ENCODE results near the gene ZNF678.
"Not testable (repeated sequence)": the region's sequence is repeated elsewhere in the genome, so short reads cannot be mapped to it uniquely, and the experiment has no call there.

The ZNF678 gene

GRCh38 chr1:227556288-227556687, 7.1 kb upstream of the ZNF678 start:
- DNase-seq, result no peak

- no peak for DNase-seq
Observed at GRCh38 chr1:227557962-227558725, 5.2 kb upstream of the ZNF678 start.

- no peak for DNase-seq
Observed at GRCh38 chr1:227558732-227559262, 4.6 kb upstream of the ZNF678 start.

DNA sequence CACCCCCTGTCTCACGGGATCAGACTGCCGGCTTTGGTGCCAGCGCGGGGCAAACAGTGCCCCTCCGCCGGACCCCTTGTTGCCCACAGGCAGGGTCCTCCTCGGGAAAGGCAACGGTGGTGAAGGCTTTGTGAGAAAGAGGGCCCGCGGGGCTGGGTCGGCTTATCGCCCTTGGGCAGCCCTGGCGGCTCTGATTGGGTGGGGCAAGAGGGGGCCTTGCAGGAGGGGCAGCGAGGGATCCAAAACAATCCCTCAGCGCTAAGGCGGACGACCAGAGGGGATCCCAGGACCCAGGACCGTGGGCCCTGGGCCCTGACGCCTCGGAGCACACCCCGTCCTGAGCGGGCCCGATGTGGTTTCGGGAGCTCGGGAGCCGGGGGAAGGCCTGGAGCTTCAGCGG, 3.9 kb upstream of the ZNF678 start:
- no peak for DNase-seq

DNA sequence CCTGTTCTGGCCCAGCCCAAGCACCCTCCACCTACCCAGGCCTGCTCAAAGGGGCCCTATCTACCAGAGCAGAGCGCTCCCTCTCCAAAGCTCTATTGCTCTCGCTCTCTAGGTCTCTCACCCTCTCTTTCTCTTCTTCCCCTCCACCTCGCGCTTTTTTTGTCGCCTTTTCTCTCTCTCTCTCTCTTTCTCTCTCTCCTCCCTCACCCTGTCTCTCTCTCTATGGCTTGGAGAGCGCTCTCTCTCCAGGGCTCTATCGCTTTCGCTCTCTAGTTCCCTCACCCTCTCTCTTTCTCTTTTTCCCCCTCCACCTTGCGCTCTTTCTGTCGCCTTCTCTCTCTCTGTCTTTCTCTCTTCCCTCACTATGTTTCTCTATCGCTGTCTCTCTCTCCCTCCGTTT, 3.4 kb upstream of the ZNF678 start:
- no peak for DNase-seq

GRCh38 chr1:227560393-227561173, 2.8 kb upstream of the ZNF678 start:
- DNase-seq, result no peak

DNA sequence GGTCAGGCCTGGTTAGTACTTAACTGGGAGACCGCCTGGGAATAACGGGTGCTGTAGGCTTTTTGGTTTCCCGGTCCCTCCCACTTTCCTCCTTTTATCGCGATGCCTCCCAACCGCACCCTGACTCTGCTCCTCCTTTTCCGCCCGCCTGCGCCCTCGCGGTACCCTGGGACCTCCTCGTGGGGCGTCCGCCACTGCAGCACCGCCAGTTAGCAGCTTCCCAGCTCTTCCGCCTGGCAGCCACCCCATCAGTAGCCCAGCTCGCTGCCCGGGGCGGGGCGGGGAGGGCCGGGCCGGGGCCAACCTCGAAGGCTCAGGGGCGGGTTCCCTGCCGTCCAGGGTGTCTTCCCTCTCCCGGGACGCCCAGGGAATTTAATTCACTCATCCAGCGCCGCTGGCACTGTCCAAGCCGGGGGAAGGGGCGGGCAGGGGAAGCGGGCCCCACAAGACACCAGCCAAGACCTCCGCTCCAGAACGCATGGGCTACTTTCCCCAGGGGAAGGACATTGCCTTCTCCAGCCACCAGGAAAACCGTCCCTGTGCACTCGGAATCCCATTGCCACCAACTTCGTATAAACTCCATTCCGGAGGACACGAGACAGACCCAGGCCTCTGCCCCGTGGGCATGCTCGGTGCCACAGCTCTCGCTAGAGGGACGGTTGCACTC, 2.0 kb upstream of the ZNF678 start:
- no peak for DNase-seq

DNA sequence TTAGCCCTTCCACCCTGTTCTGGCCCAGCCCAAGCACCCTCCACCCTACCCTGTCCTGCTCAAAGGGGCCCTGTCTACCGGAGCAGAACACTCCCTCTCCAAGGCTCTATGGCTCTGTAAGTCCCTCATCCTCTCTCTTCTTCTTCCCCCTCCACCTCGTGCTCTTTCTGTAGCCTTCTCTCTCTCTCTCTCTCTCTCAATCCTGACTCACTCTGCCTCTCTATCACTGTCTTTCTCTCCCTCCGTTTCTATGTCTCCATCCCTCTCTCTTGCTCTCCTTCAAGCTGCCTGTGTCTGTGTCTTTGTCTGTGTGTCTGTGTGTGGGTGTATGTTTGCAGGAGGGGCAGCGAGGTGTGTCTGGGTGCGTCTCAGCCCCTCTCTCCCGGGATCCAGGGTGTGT, 1.3 kb upstream of the ZNF678 start:
- DNase-seq, result no peak

- DNase-seq, result no peak
Observed at GRCh38 chr1:227562933-227563323, 428 bp upstream of the ZNF678 start.

- DNase-seq, result no peak
Observed at GRCh38 chr1:227567256-227567655, 3.9 kb downstream of the ZNF678 start.

DNA sequence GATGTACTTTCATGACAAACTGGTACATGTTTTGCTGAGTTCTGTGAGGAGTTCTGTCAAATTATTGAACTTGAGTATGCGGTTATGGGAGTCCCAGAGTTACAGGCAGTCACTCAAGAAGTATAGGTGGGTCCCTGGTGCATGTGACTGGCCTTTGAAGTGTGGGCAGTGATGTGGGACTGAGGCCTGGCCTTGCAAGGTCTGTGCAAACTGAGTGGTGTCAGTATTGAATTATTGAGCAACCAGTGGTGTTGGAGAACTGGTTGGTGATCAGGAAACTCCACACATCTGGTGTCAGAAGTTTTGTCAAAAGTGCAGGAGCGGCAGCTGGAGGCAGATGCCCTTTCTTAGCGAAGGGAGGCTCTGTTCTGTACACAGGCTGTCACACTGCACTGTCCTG, 5.2 kb downstream of the ZNF678 start:
- DNase-seq, result no peak

DNA sequence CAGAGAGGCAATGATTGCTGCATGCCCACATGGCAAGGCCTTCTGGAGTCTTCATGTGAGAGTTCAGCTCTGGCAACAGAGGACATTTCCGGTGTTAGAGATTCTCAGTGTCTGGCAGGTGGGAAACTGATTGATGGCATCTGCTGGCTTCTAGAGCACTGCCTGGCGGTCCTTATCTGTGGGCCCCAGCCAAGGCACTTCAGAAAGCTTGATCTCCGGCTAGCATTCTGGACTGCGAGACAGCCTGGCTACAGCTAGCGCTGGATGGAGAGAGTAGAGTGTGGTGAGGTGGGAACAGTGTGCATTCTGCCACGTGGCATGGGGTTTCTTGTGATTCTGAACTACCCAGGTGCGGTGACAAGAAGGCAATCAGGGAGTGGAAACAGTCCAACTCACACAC, 9.4 kb downstream of the ZNF678 start:
- no peak for DNase-seq

DNA sequence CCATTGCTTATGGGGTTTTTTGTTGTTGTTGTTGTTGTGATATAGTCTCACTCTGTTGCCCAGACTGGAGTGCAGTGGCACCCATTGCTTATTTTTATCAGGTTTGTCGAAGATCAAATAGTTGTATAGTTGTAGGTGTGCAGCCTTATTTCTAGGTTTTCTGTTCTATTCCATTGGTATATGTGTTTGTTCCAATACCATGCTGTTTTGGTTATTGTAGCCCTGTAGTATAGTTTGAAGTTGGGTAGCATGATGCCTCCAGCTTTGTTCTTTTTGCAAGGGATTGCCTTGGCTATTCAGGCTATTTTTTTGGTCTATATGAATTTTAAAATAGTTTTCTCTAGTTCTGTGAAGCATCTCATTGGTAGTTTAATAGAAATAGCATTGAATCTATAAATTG, 11.6 kb downstream of the ZNF678 start:
- DNase-seq, result no peak

DNA sequence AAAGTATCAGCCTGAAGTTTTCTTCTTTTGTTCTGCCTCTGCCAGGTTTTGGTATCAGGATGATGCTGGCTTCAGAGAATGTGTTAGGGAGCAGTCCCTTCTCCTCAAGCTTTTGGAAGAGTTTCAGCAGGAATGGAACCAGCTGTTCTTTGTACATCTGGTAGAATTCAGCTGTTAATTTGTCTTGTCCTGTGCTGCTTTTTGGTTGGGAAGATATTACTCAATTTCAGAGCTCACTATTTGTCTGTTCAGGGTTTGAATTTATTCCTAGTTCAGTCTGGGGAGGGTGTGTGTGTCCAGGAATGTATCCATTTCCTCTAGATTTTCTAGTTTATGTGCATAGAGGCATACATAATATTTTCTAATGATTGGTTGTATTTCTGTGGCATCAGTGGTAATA, 12.8 kb downstream of the ZNF678 start:
- no peak for DNase-seq

- DNase-seq, result no peak
Observed at GRCh38 chr1:227577500-227577899, 14.1 kb downstream of the ZNF678 start.

DNA sequence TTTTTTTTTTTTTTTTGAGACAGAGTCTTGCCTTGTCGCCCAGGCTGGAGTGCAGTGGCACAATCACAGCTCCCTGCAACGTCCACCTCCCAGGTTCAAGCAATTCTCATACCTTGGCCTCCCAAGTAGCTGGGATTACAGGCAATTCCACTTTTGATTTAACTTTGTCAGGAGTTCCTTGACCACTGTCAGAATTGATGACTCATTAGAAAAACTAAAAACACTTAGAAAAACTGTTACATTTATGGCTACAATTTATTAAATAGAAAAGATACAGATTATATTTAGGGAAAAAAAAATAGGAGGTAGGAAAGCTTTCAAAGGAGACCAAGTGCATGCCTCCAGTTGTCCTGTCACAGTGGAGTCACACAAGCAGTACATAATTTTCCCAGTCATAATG, 20.0 kb downstream of the ZNF678 start:
- DNase-seq, result no peak

- DNase-seq, result no peak
Observed at GRCh38 chr1:227586733-227587132, 23.4 kb downstream of the ZNF678 start.

- no peak for DNase-seq
Observed at GRCh38 chr1:227587968-227588367, 24.6 kb downstream of the ZNF678 start.

DNA sequence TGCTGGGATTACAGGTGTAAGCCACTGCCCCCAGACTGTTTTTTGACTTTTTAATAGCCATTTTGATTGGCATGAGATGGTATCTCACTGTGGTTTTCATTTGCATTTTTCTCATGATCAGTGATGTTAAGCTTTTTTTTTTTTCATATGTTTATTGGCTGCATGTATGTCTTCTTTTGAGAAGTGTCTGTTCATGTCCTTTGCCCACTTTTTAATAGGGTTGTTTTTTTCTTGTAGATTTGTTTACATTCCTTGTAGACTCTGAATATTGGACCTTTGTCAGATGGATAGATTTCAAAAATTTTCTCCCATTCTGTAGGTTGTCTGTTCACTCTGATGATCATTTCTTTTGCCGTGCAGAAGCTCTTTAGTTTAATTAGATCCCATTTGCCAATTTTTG, 25.4 kb downstream of the ZNF678 start:
- not testable (repeated sequence) for DNase-seq

DNA sequence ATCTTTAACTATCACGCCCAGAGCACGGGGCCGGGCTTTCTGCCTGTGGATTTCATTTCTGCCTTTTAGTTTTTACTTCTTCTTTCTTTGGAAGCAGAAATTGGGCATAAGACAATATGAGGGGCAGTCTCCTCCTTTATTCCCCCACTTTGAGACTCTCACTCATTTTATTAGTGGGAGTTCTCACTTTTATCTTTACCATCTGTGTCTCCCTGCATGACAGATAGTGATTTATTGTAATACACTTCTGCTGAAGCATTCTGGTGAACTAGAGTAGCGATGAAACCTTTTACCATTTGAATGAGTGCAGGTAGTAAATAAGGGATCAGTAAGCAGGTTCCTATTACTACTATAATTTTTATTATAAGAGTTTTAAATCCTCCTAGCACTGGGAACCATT, 26.4 kb downstream of the ZNF678 start:
- not testable (repeated sequence) for DNase-seq

- not testable (repeated sequence) for DNase-seq
Observed at GRCh38 chr1:227596222-227596621, 32.9 kb downstream of the ZNF678 start.

- no peak for DNase-seq
Observed at GRCh38 chr1:227603327-227603726, 40.0 kb downstream of the ZNF678 start.

DNA sequence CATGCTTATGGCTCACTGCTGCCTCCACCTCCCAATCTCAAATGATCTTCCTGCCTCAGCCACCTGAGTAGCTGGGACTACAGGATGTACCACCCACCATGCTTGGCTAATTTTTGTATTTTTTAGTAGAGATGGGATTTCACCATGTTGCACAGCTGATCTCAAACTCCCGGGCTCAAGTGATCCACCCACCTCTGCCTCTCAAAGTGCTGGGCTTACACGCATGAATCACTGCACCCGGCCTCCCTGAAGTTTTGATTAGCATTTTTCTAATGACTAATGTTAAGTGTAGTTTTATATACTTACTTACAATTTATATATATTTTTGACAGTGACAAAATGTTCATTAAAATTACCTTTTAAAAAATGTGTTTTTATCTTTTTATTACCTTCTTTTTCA, 41.1 kb downstream of the ZNF678 start:
- no peak for DNase-seq

DNA sequence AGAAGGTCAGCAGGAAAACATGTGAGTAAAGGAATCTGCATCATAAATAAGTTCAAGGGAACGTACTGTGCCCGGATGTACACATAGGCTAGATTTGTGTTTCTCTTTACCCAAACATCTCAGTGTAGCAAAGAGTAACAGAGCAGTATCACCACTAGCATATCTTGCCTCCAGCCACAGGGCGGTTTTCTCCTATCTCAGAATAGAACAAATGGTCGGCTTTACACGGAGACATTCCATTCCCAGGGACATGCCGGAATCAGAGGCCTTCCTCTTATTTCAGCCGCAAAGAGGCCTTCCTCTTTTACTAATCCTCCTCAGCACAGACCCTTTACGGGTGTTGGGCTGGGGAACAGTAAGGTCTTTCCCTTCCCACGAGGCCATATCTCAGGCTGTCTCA, 42.9 kb downstream of the ZNF678 start:
- not testable (repeated sequence) for DNase-seq

All from kidney glomerular epithelial cell (primary cell).